GM21786 (cell line): ENCODE data around the gene GPR161.
"Not testable (repeated sequence)": the region's sequence is repeated elsewhere in the genome, so short reads cannot be mapped to it uniquely, and the experiment has no call there.

Experiments used
- ATAC-seq: cut with Tn5 transposase; IDR thresholded peaks from one replicate; pipeline ENCODE4 v1.9.1; 2021; ENCODE audit not compliant: unreplicated experiment

Gene GPR161

DNA sequence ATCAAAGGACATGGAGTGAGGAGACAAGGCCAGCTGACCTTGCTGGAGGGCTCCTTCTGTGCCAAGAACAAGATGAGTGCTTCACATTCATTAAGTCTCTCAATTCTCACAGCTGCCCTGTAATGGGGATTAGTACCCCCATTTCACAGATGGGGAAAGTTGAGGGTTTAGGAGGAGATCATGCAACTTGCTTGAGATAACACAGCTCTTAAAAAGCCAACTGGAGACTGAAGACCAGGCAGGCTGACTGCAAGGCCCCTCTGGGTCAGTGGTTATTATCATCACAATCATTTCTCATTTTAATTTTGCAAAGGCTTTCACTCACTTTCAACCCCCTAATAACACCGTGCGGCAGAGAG is 46.8 kb downstream of the GPR161 start:
- ATAC-seq, result no peak

DNA sequence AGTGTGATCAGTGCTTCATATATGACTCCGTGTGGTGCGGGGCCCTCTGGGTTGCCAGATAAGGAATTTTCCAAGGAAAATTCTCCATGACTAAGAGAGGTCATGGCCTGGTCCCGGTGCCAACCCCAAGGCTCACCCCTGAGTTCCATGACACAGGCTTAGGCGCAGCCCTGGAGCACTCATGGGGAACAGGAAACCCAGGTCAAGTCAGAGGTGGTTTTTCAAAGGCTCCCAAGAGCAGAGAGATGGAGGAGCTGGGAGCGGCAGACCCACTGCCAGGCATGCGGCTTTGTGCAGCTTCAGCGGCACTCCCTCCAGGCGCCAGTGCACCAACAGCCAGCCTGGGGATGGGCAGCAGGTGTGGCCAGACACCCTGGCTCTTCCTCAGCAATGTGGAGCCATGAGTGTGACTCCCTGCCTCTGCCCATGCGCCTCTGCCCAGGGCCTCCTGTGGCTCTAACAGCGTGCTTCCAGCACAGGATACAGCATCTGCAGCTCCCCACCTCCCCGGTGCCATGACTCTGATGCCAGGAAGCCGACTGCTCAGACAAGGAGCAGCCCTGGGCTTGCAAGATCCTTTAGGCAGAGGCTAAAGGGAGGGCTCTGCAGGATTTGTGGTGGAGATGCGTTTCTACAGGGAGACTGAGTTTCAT is 47.3 kb downstream of the GPR161 start:
- ATAC-seq, result no peak

DNA sequence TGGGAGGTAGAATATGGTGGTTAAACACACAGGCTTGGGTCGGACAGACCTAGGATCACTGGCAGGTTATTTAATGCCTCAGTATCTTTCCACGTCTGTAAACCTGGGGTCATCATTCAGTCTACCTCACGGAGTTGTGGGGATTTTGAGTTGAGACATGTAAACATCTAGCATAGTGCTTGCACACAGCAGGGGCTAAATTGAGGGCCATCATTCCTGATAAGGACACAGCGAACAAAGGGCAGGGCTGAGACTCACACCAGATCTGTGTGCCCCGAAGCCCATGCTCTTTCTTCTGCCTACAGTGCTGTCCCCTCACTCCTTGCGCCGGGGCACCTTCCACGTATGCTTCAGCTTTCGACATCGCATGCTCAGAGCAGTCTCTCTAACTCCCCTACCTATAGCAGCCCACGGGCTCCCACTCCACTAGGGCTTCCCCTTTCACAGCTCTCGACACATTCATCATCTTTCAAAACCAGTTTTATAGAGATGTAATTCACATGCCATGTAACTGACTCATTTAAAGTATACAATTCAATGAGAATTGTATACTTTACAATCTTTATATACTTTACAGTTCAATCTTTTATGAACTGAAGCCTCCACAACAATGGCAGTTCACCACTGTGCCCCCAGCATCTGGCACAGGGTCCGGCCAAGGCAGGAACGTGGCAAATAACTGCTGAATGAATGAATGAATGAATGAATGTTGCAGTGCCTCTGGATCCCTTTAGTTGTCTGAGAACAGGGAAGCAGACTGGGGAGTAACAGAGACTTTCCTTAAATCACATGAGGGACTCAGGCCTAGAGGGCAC is 48.0 kb downstream of the GPR161 start:
- ATAC-seq, result no peak

DNA sequence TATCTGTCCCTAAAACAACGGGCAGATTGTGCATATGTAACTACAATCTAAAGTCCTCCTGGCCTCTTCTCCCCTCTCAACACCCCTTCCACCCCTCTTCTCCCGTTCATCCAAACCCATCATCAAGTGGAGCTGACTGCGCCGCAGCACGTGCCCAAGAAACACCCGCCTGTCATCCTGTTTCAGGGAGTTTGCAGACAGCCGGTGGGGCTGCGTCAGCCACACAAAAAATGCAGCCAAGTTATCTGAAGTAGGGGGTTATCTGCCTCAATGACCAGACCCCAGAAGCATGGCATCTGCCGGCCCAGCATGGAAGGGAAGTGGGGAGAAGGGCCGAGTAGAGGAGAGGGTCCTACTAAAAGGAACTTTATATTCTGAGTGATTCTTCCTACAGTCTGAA is 49.0 kb downstream of the GPR161 start:
- ATAC-seq, result no peak

DNA sequence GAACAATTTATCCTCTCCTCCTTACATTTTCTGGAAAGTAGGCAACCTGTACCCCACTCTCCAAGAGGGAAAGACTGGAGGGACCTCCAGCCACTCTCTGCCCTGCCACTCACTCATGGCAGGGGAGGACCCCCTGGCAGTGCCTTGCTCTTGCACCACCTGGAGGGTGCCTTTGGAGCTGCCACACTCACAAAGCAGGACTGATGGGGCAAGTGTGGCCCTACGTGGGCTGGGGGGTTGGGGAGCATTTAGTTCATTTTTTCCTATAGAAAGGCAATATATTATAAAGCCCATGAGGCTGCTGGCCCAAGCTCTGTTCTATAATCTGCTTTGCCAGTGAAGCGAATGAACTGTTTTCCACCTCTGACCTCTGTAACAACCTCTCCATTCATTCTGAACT is 50.3 kb downstream of the GPR161 start:
- ATAC-seq, result no peak

DNA sequence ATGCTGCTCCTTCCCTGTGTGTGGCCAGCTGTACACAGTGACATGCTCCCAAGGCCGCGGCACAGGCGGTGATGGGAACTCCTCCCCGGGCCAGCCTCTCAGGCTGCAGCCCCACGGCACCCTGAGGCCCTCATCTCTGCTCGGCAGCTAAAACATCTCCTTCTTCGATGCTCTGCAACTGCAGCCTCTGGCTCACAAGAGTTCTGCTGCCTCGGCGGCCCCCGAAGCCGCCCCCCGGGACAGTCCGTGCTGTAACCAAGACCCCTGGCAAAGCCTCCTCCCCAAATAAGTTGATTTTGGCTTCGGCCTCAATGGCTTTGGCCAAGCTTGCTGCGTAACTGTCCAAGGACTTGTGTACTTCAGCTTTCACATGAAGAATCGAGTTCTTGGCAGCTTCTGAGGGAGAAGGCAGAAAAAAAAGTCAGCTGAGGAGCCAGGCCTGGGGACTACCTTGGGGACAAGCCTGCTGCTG is 51.3 kb downstream of the GPR161 start:
- no peak for ATAC-seq

DNA sequence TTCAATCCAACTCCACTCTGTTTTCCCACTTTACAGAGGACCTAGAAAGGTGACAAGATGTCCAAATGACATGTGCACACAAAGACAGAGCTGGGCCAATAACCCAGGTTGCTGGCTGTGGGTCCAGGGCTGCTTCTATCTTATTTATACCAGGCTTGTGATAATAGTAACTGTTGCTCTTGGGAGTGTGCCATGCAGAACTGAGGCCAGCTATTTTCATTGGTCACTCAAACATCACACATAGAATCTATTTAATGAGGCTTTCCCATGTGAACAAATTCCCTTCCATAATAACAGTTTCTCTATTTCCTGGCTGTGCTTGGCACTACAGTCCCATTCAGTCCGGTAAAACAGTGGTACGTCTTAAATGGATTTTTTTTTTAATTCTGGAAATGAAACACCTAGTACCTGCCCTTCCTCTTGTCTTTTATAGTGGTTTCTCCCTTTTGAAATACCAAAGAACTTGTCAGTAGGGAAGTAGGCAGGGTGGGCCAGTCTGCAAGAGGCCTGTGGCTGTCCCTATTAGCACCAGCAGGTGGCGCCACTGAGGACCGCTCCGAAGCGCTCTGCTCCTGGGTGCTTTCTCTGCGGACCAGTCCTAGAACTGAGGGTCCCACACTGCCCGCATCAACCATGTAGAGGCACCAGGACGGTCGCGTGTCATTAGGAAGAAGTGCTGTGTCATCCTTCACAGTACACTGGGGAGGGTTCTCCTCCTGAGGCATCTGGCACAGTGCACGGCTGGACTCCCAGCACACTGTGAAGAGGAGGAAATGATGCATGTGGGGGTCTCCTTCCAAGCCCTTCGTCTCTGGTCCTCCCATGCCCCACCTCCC is 52.1 kb downstream of the GPR161 start:
- ATAC-seq, result no peak

DNA sequence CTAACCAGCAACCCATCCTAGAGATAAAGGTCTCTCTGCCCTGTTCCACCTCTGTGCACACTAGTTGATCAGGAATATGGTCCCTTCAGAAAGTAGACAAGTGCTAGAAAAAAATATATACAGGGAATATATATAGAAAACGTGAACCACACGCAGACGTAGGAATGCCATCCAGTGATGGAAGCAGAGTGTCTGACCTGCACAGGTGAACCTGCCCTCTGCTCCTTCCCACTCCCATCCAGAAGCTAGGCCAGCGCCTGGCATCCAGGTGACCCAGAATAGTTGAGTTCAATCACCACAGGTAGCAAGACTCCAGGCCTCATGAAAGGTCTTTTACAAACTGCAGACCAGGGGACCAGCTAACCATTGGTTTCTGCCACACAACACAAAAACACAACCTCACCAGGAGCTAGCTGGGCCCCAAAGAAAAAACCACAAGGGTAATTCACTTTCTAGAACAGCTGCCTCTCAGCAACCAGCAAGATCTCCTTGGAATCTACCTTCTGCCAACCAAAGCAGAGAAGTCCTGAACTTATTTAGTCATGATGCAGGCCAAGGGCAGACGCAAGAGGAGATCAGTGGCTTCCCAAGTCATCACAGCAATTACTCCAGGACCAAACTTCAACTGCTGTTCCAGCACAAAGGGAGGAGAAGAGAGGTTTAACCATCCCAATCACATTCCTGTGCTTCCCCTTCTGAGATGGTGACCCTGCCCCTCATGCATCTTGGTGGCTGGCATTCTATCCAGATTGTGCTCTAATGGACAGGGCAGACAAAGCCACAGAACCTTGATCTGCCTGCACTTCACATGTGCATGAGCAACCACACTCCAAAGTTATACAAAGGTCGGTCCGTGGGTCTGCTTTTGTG is 53.0 kb downstream of the GPR161 start:
- ATAC-seq, result no peak

DNA sequence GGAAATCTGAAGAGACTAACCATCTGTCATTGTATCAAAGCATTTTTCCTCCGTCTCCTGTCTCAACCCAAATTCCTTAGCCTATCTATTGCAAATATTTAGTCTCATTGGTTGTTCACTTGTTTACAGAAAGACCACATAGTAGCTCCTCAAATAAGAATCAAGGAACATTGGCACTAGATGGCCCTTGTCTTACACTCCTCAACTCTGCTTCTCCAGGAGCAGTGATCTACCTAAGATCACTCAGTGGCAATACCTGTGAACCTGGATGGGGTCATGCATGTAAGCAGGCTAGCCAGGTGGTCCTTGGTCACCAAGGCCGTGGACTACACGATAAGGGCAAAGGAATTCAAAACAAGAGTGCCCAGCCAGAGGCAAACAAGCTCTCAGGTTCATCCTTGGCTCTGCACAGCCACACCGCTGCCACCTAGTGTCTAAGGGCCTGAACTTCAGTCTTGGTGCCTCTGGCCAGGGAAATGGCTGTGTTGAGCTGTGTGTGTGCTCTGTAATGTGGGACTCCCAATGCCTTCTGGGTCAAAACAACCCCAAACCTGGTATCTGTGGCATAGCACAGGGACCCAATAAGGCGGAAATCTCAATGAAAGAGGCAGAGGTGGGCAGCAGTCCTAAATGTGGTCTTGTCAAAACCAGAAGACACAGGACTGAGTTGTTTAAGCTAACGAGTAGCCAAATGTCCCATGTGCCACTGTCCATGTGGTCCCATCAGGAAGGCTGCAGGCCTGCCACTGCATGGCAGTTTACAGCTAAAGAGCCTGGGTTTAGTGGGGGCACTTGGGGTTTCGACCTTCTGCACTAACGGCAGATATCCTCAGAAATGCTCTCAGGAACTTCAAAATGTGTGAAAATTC is 54.5 kb downstream of the GPR161 start:
- peak; percentile 82 for ATAC-seq

DNA sequence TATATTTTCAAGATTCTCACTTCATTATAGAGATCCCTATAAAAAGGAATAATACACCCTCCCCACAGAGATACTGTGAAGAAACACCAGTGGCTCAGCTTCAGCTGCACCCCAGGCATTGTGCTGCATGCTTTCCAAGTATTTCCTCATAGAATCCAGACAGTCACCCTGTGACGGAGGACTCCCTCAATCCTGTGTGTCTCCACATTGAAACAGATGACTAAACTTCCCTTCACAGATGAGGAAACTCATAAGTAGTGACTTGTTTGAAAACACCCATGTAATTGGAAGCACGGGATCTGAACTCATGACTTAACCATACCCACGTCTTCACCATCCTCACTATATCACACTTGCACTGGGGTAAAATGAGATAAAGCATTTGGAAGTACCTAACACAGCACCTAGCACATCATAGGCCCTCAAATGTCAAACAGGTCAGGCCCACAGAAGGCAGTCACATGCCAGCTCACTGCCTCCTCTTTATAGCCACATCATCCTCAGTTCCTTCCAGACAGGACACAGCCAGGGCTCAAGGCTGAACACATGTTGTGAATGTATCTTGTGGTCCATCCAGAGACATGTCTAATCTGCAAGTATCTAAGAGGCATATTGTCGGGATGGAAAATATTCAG is 55.2 kb downstream of the GPR161 start:
- no peak for ATAC-seq

DNA sequence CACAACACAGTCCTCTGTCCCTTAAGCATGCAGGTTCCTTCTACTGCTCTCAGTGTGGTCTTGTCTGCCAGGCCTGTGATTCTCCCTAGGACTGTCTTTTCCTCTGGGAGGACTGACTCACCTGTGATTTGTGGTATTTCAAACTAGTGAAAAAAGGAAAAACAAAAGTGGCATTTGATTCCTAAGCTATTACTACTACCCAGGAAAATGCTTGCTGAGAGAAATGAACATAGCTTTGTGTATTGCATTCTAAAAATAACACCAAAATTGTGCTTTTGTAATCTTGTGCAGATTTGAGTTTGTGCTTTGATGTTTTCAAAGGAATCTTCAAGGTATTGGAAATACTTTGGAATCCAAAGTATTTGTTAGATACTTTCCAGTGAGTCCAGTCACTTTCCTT is 57.0 kb downstream of the GPR161 start:
- no peak for ATAC-seq

DNA sequence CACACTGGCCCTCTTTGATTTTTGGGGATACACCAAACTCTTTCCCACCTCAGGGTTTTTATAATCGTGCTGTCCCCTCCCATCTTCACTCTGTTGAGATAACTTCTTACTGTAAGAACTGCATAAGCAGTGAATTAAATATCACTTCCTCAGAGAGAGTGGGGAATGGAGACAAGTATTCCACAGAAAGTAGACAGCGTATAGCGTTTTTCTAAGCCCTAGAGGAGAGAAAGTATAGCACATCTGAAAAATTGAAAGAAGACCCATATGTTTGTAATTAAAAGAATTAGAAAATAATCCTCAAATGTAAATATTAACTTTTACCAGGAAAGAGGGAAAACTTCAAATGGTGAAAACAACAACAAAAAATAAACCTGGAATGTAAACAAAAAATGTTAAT is 67.3 kb downstream of the GPR161 start:
- ATAC-seq, result no peak

DNA sequence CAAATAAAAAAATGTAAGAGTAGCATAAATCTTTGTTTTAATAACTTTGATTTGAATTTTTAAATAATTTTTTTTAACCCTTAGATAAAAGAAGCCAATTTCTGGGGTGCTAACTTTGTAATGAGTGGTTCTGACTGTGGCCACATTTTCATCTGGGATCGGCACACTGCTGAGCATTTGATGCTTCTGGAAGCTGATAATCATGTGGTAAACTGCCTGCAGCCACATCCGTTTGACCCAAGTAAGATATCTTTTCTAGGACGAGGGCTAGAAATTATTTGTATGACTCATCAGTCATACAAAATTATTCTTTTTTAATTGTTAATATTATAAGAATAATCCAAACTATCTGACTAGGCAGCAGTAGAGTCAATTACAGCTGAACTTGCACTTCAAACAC is 71.2 kb downstream of the GPR161 start:
- no peak for ATAC-seq

DNA sequence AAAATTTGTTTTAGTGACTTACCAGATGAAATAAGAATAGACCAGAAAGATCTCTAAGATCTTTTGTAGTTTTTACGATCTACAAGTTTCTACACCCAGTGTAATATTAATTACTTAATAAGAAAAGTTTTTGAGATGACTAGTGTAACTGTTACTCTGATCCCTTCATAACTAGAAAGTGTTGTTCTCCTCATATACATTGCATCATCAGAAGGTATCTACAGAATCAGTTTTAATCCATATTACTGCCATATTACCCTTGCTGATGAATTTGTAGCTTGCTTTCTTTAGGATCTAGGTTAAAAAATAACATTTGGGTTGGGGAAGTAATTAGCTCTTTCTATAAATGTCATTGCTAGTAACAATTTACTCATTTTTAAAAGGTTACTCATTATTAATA is 72.5 kb downstream of the GPR161 start:
- no peak for ATAC-seq

DNA sequence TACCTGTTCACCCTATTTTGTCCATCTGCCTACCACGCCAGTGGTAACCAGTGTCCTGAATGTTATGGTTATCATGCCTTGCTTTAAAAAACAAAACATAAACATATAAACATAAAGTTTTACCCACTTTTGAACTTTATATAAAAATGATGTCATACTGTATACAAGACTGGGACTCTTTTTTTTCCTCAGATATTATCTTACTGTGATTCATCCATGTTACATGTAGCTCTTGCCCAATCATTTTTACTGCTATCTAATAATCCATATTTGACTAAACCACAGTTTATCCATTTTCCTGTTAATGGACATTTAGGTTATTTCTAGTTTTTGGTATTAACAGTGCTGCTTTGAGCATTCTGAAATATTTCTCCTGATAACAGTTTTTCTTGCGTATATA is 78.8 kb downstream of the GPR161 start:
- no peak for ATAC-seq

DNA sequence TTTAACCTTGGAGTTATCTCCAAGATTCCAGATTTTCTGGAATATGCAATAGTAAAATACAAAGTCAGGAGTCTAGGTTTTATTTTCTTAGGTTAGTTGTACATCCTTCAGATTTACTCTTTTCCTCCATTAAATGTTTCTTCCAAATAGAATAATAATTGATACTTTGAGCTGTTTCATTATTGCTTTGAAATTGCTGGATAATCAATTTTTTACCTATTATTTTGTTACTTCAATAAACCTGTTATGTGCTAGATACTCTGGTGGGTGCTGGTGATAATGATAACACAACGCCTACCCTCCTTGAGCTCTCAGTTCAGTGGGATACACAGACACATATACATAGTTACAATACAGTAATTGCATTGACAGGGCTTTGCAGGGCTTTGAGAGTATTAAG is 79.4 kb downstream of the GPR161 start:
- no peak for ATAC-seq

DNA sequence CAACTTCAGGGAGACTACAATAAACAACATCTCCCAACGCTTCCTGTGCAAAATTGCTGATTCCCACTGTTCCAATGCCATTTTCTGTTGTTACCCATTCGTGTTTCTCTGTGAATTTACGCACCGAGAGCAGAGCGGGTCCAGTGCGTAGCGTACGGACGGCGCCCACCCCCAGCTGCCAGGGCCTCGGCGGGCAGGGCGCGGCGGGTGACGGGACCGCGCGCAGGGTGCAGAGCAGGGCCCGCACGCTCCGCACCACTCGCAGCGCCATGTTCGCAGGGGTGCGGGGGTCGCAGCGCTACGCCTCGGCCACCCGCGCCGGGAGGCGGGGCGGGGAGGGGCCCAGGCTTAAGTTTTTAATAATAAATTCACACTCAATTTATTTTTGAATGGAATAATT is 80.6 kb downstream of the GPR161 start:
- not testable (repeated sequence) for ATAC-seq

DNA sequence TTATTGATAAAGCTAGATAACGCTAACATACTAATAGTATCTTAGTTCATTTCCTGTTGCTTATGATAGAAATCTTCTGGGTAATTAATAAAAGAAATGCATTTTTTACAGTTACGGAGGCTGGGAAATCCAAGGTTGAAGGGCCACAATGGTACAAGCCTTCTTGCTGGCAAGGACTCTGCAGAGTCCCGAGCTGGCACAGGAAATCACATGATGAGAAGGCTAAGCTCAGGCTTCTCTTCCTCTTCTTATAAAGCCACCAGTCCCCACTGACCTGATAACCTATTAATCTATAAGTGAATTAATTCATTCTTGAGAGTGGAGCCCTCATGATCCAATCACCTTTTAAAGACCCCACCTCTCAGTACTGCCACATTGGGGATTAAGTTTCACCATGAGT is 82.6 kb downstream of the GPR161 start:
- no peak for ATAC-seq

DNA sequence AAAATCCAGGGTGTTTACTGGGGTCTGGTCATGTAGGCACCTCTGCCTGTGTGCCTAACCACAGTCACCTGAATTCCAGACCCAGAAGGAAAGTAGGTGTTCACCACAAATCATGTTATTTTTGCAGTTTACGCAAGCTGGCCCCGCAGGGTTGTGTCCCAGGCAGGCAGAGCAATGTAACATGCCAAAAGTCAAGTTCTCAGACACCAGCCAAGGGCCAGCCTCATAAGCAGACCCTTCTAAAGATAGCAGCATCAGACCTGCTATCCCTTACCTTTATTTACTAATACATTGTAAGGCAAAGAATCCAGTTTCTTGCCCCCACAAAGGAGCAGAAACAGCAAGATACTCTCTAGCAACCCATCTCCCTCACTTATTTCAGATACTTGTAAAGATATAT is 83.0 kb downstream of the GPR161 start:
- no peak for ATAC-seq
